Sciatic nerve (tissue), 2 donors: ENCODE data around the gene CHID1. TPM values are rescaled to one million over a fixed set of nuclear protein-coding genes. Genes with fewer than 3 reads are reported as not detected.

ENCODE experiments used
- ATAC-seq: fragments of 200-7000 bp; cut with Tn5 transposase; one replicate; pipeline ENCODE4 v1.9.1; 2020; ENCODE audit warnings: mild to moderate bottlenecking, moderate library complexity
- DNase-seq: peaks from one replicate; pipeline ENCODE4 v3.0.0-alpha.2; 2020; ENCODE audit warnings: low spot score
- intact Hi-C: fragments of 100-400 bp; cut with DNase I; formaldehyde crosslinking; loops from one replicate; pipeline ENCODE4 v1.14.2; 2022
- total RNA-seq: library from RNA; stranded (reverse); fragmentation: NEBNext Ultra II Directional; extraction: Animal tissue kit (Norgen Biotek cat#: 25700); gene quantifications from one replicate; pipeline ENCODE4 v1.2.1, GENCODE V29; 2021
- donor health status: DM: no; HTN: no; CAD: no.
- donor health status: DM: no; HTN: no; CAD: no.

Gene CHID1
- total RNA-seq, 1 donor from 2014 or later: 59.4 TPM

- no peak for DNase-seq
- intact Hi-C loops: no loop called here
- no peak for ATAC-seq
These were observed 40.5 kb downstream of the CHID1 start for GRCh38 chr11:870127-870413.

DNA sequence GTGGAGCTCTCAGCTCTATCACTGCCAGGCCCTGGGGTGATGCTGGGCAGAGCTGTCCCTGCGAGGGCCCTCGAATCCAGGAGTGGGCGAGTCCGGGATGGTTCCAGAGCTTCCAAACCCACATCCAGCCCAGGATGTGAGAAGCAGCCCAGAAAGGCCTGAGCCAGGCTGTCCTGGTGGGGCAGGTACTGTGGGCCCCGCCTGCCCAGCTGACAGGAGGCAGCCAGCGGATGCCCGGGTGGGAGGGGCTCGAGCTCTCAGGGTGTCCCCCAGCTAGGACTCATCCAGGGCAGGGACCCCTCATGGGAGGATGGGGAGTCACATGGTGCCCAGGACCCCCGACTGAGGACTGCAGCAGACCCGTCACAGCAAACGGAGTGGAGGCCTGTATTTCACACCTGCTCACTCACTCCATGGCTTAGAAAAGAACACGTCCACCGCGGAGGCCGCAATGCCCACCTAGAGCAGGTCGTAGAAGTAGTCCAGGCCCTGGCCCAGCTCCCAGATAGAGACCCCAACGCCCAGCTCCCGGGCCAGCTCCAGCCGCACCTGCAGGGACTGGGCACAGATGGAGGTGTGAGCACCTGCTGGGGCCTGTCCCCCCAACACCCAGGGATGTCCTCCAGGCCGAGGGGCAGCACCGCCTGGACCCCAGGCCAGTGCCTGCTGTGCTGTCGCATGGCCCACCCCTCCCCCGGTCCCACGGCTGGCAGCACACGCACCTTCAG lies 41.0 kb downstream of the CHID1 start:
- DNase-seq: no peak
- intact Hi-C loops: no loop called here
- no peak for ATAC-seq

GRCh38 chr11:868802-869201 lies 41.8 kb downstream of the CHID1 start:
- ATAC-seq (no peak), DNase-seq (no peak)
- intact Hi-C loops: no loop called here

GRCh38 chr11:868394-868793 lies 42.2 kb downstream of the CHID1 start:
- intact Hi-C loops: no loop called here
- ATAC-seq: no peak

GRCh38 chr11:867856-868358 lies 42.7 kb downstream of the CHID1 start:
- DNase-seq (no peak), ATAC-seq (no peak)
- intact Hi-C loops: no loop called here

More at GRCh38 chr11:868394-868793, 42.2 kb downstream of the CHID1 start:
- DNase-seq: no peak

GRCh38 chr11:866481-866880 lies 44.1 kb downstream of the CHID1 start:
- no peak for ATAC-seq
- no peak for DNase-seq
- intact Hi-C loops: no loop called here

GRCh38 chr11:865462-866430 lies 44.9 kb downstream of the CHID1 start:
- no peak for DNase-seq
- intact Hi-C loops: no loop called here

GRCh38 chr11:864898-865297 lies 45.7 kb downstream of the CHID1 start:
- DNase-seq: no peak
- no peak for ATAC-seq
- intact Hi-C loops: no loop called here

More at GRCh38 chr11:865462-866430, 44.9 kb downstream of the CHID1 start:
- no peak for ATAC-seq

DNA sequence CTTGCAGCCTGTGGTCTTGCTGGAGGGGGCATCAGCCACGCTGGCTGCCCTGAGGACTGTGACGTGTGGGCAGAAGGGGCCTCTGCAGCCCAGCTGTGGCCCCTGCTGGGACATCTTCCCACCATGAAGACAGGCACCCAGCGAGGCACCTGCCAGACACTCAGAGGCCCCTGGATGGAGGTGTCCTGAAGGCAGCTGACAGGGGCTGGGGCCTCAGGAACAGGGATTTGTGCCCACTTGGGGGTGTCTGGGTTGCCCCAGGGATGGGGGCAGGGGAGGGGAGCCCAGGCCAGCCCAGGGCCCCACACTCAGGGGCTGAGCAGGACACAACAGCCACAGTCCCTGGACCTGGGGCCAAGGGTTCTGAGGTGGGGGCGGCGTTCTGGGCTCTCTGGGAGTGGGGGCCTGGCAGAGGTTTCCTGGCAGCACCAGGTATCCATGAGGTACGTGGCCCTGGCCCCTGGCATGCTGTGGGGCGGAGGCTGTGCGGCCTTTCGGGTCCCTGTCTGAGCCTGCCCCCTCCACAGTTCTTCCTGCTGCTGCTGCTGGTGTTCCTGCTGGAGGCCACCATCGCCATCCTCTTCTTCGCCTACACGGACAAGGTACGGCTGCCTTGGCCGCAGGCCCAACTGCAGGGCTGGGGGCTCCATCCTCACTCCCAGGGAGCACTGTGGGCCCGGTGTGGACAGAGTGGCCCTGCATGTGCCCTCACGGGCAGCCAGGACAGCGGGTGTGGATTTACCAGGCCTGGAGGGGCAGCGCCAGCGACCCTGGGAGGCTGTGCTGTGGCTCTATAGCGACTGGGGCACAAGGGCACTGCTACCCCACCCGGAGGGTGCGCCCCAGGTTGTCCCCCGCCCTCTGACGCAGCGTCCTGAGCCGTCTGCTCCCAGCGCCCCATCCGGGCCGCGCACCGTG lies 46.4 kb downstream of the CHID1 start:
- ATAC-seq: peak; percentile 8
- intact Hi-C loops: no loop called here
- no peak for DNase-seq

DNA sequence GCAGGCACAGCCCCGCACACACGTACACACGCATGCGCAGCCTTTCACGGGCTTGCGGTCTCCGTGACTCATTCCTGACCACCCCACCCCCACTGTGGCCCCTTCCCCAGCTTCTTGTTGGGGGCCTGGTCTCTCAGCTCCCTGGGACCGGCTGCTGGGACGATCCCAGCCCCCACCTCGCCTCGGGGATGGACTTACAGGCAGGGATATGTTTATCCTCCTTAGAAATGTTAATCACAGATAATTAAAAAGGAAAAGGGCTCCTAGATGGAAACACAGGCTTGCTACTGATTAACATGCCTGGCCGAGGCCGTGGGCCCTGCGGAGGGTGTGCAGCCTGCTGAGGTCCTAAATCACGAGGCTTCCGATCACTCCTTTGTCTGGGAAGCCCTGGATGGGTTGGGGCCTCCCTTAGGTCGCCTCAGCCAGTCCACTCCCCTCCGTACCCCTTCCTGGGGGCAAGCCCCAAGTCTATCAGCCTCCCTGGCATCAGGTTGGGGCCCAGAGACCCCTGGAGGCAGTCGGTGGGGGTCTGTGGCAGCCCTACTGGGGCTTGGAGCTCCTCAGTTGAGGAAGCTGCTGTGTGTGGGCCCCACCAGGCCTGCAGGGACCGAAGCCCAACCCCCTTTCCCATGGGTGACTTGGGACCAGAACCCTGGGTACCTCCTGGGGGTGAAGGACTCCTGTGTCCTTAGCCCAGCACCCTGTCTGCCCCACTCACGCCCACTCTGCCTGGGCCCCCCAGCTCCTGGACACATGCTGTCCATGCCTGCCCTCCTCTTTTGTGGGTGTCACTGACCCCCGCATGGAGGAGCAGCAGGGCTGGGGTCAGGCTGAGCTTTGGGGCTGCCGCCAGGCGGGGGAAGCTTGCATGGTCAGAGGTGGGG lies 47.3 kb downstream of the CHID1 start:
- DNase-seq (no peak), ATAC-seq (no peak)
- intact Hi-C loops: no loop called here

DNA sequence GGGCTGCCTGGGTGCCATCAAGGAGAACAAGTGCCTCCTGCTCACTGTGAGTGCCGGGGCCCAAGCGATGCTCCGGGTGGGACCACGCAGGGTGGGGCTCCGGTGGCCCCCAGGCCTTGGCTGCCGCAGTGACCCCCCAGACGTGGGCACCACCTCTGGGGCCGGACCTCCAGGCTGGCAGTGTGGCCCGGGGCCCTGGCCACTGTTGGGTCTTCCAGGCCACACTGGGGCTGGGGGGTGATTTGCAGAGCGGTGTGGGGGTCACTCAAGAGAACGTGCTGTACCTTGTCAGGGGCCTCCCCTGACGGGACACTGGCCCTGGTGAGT lies 48.0 kb downstream of the CHID1 start:
- ATAC-seq (no peak), DNase-seq (no peak)
- intact Hi-C loops: no loop called here

DNA sequence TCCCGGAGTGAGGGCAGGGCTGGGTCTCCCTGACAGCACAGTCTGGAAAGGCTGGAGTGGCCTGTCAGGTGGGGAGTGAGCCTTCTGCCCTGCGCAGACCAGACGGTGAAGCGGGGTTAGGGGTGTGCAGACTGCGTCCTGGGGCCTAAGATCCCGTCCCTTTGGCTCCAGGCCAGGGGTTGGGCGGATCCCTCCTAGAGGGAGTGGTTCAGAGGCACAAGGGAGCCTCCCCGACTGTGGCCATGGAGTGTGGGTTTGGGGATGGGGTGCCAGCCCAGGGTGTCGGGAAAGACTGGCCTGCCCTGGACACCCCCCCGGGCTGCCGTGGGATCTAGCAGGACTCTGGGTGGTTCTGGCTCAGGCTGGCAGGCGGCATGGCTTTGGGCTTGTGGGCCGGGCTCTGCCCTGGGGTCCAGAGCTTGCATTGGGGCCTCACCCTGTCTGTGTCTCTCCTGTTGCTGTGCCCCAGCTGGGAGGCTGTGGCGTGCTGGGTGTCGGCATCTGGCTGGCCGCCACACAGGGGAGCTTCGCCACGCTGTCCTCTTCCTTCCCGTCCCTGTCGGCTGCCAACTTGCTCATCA lies 48.4 kb downstream of the CHID1 start:
- intact Hi-C loops: no loop called here
- no peak for DNase-seq
- peak; percentile 8 for ATAC-seq

- intact Hi-C loops: no loop called here
- DNase-seq (no peak), ATAC-seq (no peak)
These were observed 49.5 kb downstream of the CHID1 start for GRCh38 chr11:861105-861479.

DNA sequence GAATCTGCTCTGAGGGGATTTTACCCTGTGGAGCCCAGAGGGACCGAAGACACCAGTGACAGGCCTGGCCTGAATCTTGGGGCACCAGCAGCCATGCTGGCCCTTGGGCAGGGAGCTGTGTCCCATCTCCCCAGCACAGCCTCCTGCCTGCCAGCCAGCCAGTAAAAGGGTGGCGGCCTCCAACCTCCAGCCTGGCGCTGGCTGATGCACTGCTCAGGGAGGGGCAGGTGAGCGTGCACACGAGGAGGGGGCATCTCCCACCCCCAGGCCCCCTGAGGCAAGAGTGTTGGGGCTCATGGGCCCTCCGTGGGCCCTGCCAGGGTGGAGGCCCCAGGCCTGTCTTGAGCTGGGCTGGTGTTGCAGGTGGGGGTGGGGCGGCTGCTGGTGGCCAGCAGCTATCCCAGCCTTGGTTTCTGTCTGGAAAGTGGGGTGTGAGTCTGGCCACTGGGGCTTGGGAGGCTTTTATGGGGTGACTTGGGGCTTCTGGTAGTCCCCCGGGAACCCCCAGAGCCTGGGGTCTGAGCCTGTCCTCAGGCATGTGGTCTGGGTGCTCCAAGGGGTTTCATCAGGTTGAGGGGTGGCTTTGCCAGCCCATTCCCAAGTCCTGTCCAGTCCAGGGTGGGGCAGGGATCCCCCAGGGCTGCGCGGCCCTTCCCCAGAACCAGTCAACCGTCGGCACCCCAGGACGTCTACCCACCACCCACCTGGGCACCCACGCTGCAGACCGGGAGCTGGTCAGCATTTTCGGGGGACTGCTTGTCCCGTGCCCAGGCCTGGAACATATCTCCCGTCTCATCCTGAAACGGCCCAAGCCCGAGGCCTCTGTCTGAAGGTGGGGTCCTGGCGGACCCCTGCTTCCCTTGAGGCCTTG lies 50.1 kb downstream of the CHID1 start:
- no peak for DNase-seq
- intact Hi-C loops: no loop called here
- ATAC-seq: no peak

GRCh38 chr11:859394-860131 lies 51.0 kb downstream of the CHID1 start:
- DNase-seq: peak; percentile 89
- ATAC-seq: peak; percentile 71
- intact Hi-C loops: no loop called here

GRCh38 chr11:858762-859339 lies 51.8 kb downstream of the CHID1 start:
- no peak for DNase-seq
- ATAC-seq: no peak
- intact Hi-C loops: no loop called here
